GM12878 (cell line): ENCODE results near the gene RET. TPM values are rescaled to one million over a fixed set of nuclear protein-coding genes. Genes with fewer than 3 reads are reported as not detected.

Source experiments
- ATF2 ChIP-seq: IDR thresholded peaks from 2 replicates; pipeline ENCODE4 v1.6.1; 2012; ENCODE audit warnings: low read length, inconsistent platforms
- CHD2 ChIP-seq: IDR thresholded peaks from 2 replicates; pipeline ENCODE4 v1.6.1; 2011; ENCODE audit warnings: low read depth, low read length, improper control_type of control experiment, borderline replicate concordance
- DPF2 ChIP-seq: fragments of 450-650 bp; IDR thresholded peaks from 2 replicates; pipeline ENCODE4 v1.6.1; 2017; ENCODE audit warnings: mild to moderate bottlenecking
- EP300 ChIP-seq, 2 experiments: fragments of 150-350 bp in 1 of 2; IDR thresholded peaks; 2 replicates each; pipeline ENCODE4 v1.6.1; 2011 to 2012; ENCODE audit warnings: low read depth in 2 of 2, low read length in 2 of 2, borderline replicate concordance in 1 of 2, improper control_type of control experiment in 1 of 2, inconsistent platforms in 1 of 2; ENCODE audit not compliant: control insufficient read depth in 1 of 2
- EZH2 ChIP-seq: IDR thresholded peaks from 2 replicates; pipeline ENCODE4 v1.6.1; 2012; ENCODE audit warnings: low read depth, mild to moderate bottlenecking, control low read depth, inconsistent platforms, low read length, borderline replicate concordance; ENCODE audit not compliant: control insufficient read depth
- HDGF ChIP-seq: fragments of 450-650 bp; IDR thresholded peaks from 2 replicates; pipeline ENCODE4 v1.6.1; 2016; ENCODE audit warnings: antibody characterized with exemption
- HSF1 ChIP-seq: fragments of 150-350 bp; IDR thresholded peaks from 2 replicates; pipeline ENCODE4 v1.6.1; 2014; ENCODE audit warnings: mild to moderate bottlenecking, low read depth, low read length
- IKZF2 ChIP-seq, 2 experiments: fragments of 450-650 bp; IDR thresholded peaks; 2 replicates each; pipeline ENCODE4 v1.6.1; 2017; ENCODE audit warnings: mild to moderate bottlenecking in 2 of 2, moderate library complexity in 2 of 2
- IRF3 ChIP-seq: fragments of 450-650 bp; IDR thresholded peaks from 2 replicates; pipeline ENCODE4 v1.6.1; 2014; ENCODE audit warnings: mild to moderate bottlenecking
- IRF5 ChIP-seq: fragments of 450-650 bp; IDR thresholded peaks from 2 replicates; pipeline ENCODE4 v1.6.1; 2017; ENCODE audit warnings: borderline replicate concordance
- KAT2A ChIP-seq: conservative IDR thresholded peaks from 2 replicates; pipeline ENCODE4 v1.6.1; 2011; ENCODE audit warnings: low read depth, low read length; ENCODE audit not compliant: control insufficient read depth
- KLF5 ChIP-seq: fragments of 450-650 bp; IDR thresholded peaks from 2 replicates; pipeline ENCODE4 v1.6.1; 2014; ENCODE audit warnings: mild to moderate bottlenecking; ENCODE audit not compliant: partially characterized antibody
- MEF2B ChIP-seq: fragments of 450-650 bp; IDR thresholded peaks from 2 replicates; pipeline ENCODE4 v1.6.1; 2018; ENCODE audit warnings: mild to moderate bottlenecking, moderate library complexity; ENCODE audit not compliant: partially characterized antibody, poor library complexity, severe bottlenecking
- SMAD5 ChIP-seq: IDR thresholded peaks from 2 replicates; pipeline ENCODE4 v1.6.1; 2016; ENCODE audit warnings: antibody characterized with exemption, low read depth
- SP1 ChIP-seq: IDR thresholded peaks from one replicate; pipeline ENCODE4 v1.6.1; 2011; ENCODE audit warnings: low read depth, low read length
- SRF ChIP-seq, 2 experiments: IDR thresholded peaks; 2 replicates each; pipeline ENCODE4 v1.6.1; 2011; ENCODE audit warnings: low read depth in 2 of 2, low read length in 2 of 2, mild to moderate bottlenecking in 1 of 2, moderate library complexity in 1 of 2
- STAT1 ChIP-seq: fragments of 450-650 bp; conservative IDR thresholded peaks from 2 replicates; pipeline ENCODE4 v1.6.1; 2014; ENCODE audit warnings: antibody characterized with exemption, mild to moderate bottlenecking
- TCF3 ChIP-seq: IDR thresholded peaks from 2 replicates; pipeline ENCODE4 v1.6.1; 2012; ENCODE audit warnings: low read depth, mild to moderate bottlenecking, low read length, borderline replicate concordance; ENCODE audit not compliant: insufficient read depth
- TCF7 ChIP-seq: IDR thresholded peaks from 2 replicates; pipeline ENCODE4 v1.6.1; 2014; ENCODE audit warnings: antibody characterized with exemption, borderline replicate concordance
- ZNF217 ChIP-seq: fragments of 450-650 bp; IDR thresholded peaks from 2 replicates; pipeline ENCODE4 v1.6.1; 2017; ENCODE audit warnings: antibody characterized with exemption, mild to moderate bottlenecking
- ZNF687 ChIP-seq: fragments of 450-650 bp; IDR thresholded peaks from 2 replicates; pipeline ENCODE4 v1.6.1; 2017; ENCODE audit warnings: mild to moderate bottlenecking, moderate library complexity
- polyA plus RNA-seq, 11 experiments: library from polyadenylated mRNA; depleted of rRNA in 4 of 11; unstranded in 6 of 11; stranded (reverse) in 5 of 11; fragments of >200 nt; fragmentation: Nextera tagmentation in 4 of 11; fragmentation: Illumina TruSeq in 1 of 11; extraction: Ambion mirVana in 4 of 11; extraction: Trizol in 1 of 11; gene quantifications; 1 replicate in 1 of 11; 2 replicates in 10 of 11; pipeline versions ENCODE4 v1.2.1 to v1.2.3, GENCODE V29; 2011 to 2016; ENCODE audit warnings: inconsistent platforms in 2 of 11, missing spikeins in 2 of 11, low read depth in 1 of 11
- total RNA-seq, 4 experiments: library from RNA; depleted of rRNA in 3 of 4; stranded (reverse); fragments of >200 nt in 3 of 4; fragmentation: Illumina TruSeq in 1 of 4; extraction: Trizol in 1 of 4; gene quantifications; 2 replicates each; pipeline versions ENCODE4 v1.2.1 to v1.2.3, GENCODE V29; 2013 to 2021

The RET gene
- total and polyA plus RNA-seq, 10 of the 15 experiments (the other 5 are each of a cell fraction or from before 2014, with no cell fraction given), result not detected

GRCh38 chr10:43138021-43138756, 61.3 kb downstream of the RET start, which contains the start of gene CSGALNACT2 (continued):
- TF ChIP-seq EP300 (IDR thresholded peaks at IDR 0.05; ENCODE audit: borderline replicate concordance in 1 of 2, control insufficient read depth in 1 of 2, low read depth in 2 of 2, low read length in 2 of 2) (no peak), EZH2 (no peak), DPF2 (peak; percentile 62; the same call in 1 of the 2 replicates), IRF3 (0 out of 2 replicates have a peak, but pooled peaks have one; percentile 37), CHD2 (no peak), STAT1 (no peak), HSF1 (no peak), SRF (IDR thresholded peaks at IDR 0.05; ENCODE audit: low read depth in 2 of 2, low read length in 2 of 2) (peak in 1 of 2 experiments; percentile 35; a peak in 1 of 4 replicates), SMAD5 (no peak), KAT2A (no peak), HDGF (no peak), IRF5 (no peak), TCF7 (no peak), MEF2B (no peak), TCF3 (peak; percentile 68; the same call in 1 of the 2 replicates), SP1 (no peak), KLF5 (no peak), ATF2 (no peak), ZNF217 (no peak), IKZF2 (IDR thresholded peaks at IDR 0.05) (no peak), ZNF687 (peak; percentile 37; the same call in 1 of the 2 replicates)
